ENCODE data around the gene IQCN. TPM values are rescaled to one million over a fixed set of nuclear protein-coding genes. Genes with fewer than 3 reads are reported as not detected.

The IQCN gene
- total and polyA plus RNA-seq, 2 experiments from 2014 or later = 0.35 TPM; not detected in 1

DNA sequence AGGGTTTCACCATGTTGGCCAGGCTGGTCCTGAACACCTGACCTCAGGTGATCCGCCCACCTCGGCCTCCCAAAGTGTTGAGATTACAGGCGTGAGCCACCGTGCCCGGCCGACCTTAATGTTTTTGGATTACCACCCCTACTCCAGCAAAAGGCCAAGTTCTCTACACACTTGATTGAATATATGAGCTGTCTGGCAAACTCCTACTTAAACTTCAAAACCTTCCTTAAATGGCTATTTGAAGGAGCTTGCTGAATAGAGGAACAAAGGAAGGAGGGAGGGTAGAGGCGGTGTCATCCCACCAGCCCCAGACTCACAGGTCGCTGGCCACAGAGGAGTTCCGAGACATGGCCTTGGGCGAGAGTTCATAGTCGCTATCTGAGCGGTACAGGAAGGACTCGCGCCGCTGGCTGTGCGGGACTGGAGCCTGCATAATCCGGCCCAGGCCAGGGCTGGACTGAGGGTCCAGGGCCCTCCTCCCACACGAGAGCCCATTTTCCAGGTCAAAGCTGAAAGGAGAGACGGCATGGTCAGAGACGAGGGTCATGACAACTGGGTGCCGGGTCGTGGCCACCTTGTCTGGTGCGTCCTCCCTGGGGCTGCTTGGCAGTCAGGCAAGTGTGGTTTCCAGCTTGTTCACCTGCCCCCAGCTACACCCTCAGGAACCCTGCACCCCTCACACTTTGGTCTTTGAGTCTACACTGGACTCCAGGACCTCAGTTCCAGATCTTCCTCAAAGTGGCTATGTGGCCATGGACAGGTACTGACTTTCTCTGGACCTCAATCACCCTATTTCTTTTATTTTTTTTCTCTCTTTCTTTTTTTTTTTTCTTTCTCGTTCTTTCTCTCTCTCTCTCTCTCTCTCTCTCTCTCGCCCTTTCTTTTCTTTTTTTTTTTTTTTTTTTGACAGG is 52.2 kb downstream of the IQCN start:
- Histone ChIP-seq H3K4me2 (no peak overlapping the region), H3K4me3 (no peak overlapping the region), H3K9me2 (ENCODE audit: insufficient read depth) (no peaks in the 10 kb centered on the region), H2AFZ (no peak overlapping the region), H3K79me2 (replicated peaks; ENCODE audit: insufficient read depth) (no peaks in the 10 kb centered on the region), H3K4me1 (ENCODE audit: insufficient read depth) (peaks cover 15% of the 10 kb centered on the region; the same call in 1 of the 2 replicates), H3F3A (replicated peaks; ENCODE audit: low read depth) (peaks cover 23% of the 10 kb centered on the region; the same call in 1 of the 2 replicates), H3K27ac (ENCODE audit: low read depth) (no peak overlapping the region), H4K20me1 (replicated peaks; ENCODE audit: insufficient read depth) (no peaks in the 10 kb centered on the region), H3K36me3 (ENCODE audit: insufficient read depth) (no peaks in the 10 kb centered on the region), H3K27me3 (ENCODE audit: insufficient read depth) (peaks cover 23% of the 10 kb centered on the region)
- Mint-ChIP-seq H3K4me3 (peak overlapping the region; percentile 12; the same call in 1 of the 3 replicates), H3K27ac (no peak overlapping the region), H3K36me3 (ENCODE audit: low read depth) (no peaks in the 10 kb centered on the region), H3K4me1 (peaks cover 28% of the 10 kb centered on the region), H3K9me3 (peaks cover 3% of the 10 kb centered on the region; the same call in 1 of the 3 replicates), H3K27me3 (ENCODE audit: insufficient read depth, low read depth, poor library complexity) (peaks cover 37% of the 10 kb centered on the region)
- no peak for TF ChIP-seq EZH2 (IDR thresholded peaks at IDR 0.05; ENCODE audit: low read depth, unreplicated experiment)
- DNase-seq (ENCODE audit: low spot score) (no peak), ATAC-seq (no peak)

DNA sequence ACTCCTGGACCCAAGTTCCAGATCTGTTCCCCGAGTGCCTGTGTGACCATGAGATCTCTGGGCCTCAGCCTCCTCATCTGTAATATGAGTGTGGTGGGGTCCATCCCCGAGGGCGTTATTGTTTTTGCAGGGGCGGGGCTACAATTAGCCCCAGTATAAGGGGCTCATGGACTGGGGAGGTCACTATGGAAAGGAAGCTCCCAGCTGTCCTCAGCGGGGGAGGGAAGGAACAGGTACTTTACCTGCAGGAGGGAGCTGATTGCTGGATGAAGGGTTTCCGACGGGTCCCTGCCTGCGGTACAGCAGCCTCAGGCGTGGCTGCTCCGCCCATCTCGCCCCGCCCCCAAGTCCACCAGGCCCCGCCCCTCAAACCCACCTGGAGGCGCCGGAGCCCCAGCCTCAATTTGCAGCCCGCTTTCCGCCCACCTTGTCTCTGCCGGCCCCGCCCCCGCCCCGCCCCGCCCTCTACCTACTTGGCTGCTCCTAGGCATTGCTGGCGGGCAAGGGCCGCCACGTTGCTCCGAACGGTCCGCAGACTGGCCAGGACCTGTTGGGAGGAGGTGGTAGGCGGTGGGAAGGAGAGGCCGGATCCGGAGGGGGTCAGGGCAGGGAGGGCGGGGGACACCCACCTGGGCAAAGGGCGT is 53.5 kb downstream of the IQCN start:
- H3K27me3 ChIP-seq (ENCODE audit: insufficient read depth) = peaks cover 10% of the 10 kb centered on the region

DNA sequence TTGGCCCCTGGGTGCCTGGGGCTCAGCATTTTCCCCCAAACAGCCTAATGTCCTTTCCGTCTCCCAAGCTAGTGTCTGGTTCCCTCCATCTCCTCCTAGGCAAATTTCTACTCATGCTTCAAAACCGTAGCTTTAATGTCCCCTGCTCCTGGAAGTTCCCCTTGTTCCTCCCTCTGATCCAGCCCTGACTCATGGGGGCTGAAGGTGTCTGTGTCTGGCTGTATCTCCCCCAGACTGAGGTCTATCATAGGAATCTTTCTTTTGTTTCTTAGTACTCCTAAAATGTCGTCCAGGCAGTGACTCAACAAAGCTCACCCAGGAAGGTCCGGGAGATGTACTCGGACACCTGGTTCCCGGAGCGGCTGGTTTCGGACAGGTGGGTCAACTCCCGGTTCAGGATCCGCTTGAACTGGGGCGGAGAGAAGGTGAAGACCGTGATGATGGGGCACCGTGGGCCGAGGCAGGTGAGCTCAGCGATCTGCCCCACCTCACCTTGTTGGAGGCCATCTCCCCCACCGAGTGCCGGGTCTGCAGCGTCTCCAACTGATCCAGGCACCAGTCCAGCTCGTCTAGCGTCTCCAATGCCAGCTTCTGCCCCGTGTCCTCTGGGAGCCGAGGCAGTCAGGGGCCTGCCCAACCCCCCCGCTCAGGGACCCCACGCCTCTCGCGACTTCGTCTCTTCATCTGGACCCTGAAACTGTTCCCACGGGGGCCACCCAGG is 54.2 kb downstream of the IQCN start:
- H2AFZ ChIP-seq = peak overlapping the region; percentile 92; the same call in 1 of the 2 replicates
- TF ChIP-seq CREB1 (CRISPR knock-in tag; IDR thresholded peaks at IDR 0.05; ENCODE audit: low read depth) = no peak
- no peak for TF ChIP-seq POLR2AphosphoS5 (IDR thresholded peaks at IDR 0.05; ENCODE audit: low read depth)
- TF ChIP-seq ZNF114 (CRISPR knock-in tag; IDR thresholded peaks at IDR 0.05) = no peak
- TF ChIP-seq STAT1 (IDR thresholded peaks at IDR 0.05; ENCODE audit: unreplicated experiment) = no peak
- TF ChIP-seq EZH2 (IDR thresholded peaks at IDR 0.05; ENCODE audit: low read depth, unreplicated experiment) = no peak
- no peak for TF ChIP-seq ZNF331 (CRISPR knock-in tag; IDR thresholded peaks at IDR 0.05; ENCODE audit: low read depth)
- TF ChIP-seq, protein P1, sequence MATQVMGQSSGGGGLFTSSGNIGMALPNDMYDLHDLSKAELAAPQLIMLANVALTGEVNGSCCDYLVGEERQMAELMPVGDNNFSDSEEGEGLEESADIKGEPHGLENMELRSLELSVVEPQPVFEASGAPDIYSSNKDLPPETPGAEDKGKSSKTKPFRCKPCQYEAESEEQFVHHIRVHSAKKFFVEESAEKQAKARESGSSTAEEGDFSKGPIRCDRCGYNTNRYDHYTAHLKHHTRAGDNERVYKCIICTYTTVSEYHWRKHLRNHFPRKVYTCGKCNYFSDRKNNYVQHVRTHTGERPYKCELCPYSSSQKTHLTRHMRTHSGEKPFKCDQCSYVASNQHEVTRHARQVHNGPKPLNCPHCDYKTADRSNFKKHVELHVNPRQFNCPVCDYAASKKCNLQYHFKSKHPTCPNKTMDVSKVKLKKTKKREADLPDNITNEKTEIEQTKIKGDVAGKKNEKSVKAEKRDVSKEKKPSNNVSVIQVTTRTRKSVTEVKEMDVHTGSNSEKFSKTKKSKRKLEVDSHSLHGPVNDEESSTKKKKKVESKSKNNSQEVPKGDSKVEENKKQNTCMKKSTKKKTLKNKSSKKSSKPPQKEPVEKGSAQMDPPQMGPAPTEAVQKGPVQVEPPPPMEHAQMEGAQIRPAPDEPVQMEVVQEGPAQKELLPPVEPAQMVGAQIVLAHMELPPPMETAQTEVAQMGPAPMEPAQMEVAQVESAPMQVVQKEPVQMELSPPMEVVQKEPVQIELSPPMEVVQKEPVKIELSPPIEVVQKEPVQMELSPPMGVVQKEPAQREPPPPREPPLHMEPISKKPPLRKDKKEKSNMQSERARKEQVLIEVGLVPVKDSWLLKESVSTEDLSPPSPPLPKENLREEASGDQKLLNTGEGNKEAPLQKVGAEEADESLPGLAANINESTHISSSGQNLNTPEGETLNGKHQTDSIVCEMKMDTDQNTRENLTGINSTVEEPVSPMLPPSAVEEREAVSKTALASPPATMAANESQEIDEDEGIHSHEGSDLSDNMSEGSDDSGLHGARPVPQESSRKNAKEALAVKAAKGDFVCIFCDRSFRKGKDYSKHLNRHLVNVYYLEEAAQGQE (IDR thresholded peaks at IDR 0.05; ENCODE audit: unreplicated experiment) = no peak
- no peak for TF ChIP-seq JUNB (IDR thresholded peaks at IDR 0.05; ENCODE audit: unreplicated experiment)
- no peak for TF ChIP-seq NANOG (IDR thresholded peaks at IDR 0.05; ENCODE audit: borderline replicate concordance)
- no peak for TF ChIP-seq EZH2phosphoT487 (IDR thresholded peaks at IDR 0.05; ENCODE audit: unreplicated experiment)

More for the DNA sequence above, 53.5 kb downstream of the IQCN start:
- Histone ChIP-seq H4K20me1 (replicated peaks; ENCODE audit: insufficient read depth) (no peaks in the 10 kb centered on the region), H3K4me1 (ENCODE audit: insufficient read depth) (peaks cover 13% of the 10 kb centered on the region; the same call in 1 of the 2 replicates), H2AFZ (peak overlapping the region; percentile 92; the same call in 1 of the 2 replicates), H3K9me2 (ENCODE audit: insufficient read depth) (no peaks in the 10 kb centered on the region), H3K27ac (ENCODE audit: low read depth) (no peak overlapping the region), H3F3A (replicated peaks; ENCODE audit: low read depth) (peaks cover 18% of the 10 kb centered on the region; the same call in 1 of the 2 replicates), H3K4me2 (peak overlapping the region; percentile 81), H3K36me3 (ENCODE audit: insufficient read depth) (no peaks in the 10 kb centered on the region), H3K4me3 (peak overlapping the region; percentile 50), H3K79me2 (replicated peaks; ENCODE audit: insufficient read depth) (no peaks in the 10 kb centered on the region)
- Mint-ChIP-seq H3K4me1 (peaks cover 25% of the 10 kb centered on the region), H3K27me3 (ENCODE audit: insufficient read depth, low read depth, poor library complexity) (peaks cover 29% of the 10 kb centered on the region), H3K36me3 (ENCODE audit: low read depth) (no peaks in the 10 kb centered on the region), H3K27ac (no peak overlapping the region), H3K4me3 (peak overlapping the region; percentile 60), H3K9me3 (peaks cover 3% of the 10 kb centered on the region; the same call in 1 of the 3 replicates)
- no peak for TF ChIP-seq CREB1 (CRISPR knock-in tag; IDR thresholded peaks at IDR 0.05; ENCODE audit: low read depth)
- peak; percentile 85 for TF ChIP-seq POLR2AphosphoS5 (IDR thresholded peaks at IDR 0.05; ENCODE audit: low read depth)
- no peak for TF ChIP-seq EZH2phosphoT487 (IDR thresholded peaks at IDR 0.05; ENCODE audit: unreplicated experiment)
- no peak for TF ChIP-seq STAT1 (IDR thresholded peaks at IDR 0.05; ENCODE audit: unreplicated experiment)
- peak; percentile 95 for DNase-seq (ENCODE audit: low spot score)
- ATAC-seq = peak; percentile 18

More for the DNA sequence above, 54.2 kb downstream of the IQCN start:
- peaks cover 19% of the 10 kb centered on the region for H3K4me1 Mint-ChIP-seq
- Histone ChIP-seq H3K9me2 (ENCODE audit: insufficient read depth) (no peaks in the 10 kb centered on the region), H3K79me2 (replicated peaks; ENCODE audit: insufficient read depth) (no peaks in the 10 kb centered on the region), H3F3A (replicated peaks; ENCODE audit: low read depth) (peaks cover 16% of the 10 kb centered on the region; the same call in 1 of the 2 replicates), H3K36me3 (ENCODE audit: insufficient read depth) (no peaks in the 10 kb centered on the region), H3K4me3 (peak overlapping the region; percentile 50), H3K27me3 (ENCODE audit: insufficient read depth) (peaks cover 3% of the 10 kb centered on the region), H3K4me2 (peak overlapping the region; percentile 81), H3K27ac (ENCODE audit: low read depth) (no peak overlapping the region), H3K4me1 (ENCODE audit: insufficient read depth) (peaks cover 7% of the 10 kb centered on the region; the same call in 1 of the 2 replicates), H4K20me1 (replicated peaks; ENCODE audit: insufficient read depth) (no peaks in the 10 kb centered on the region)
- peak overlapping the region; percentile 52 for H3K4me3 Mint-ChIP-seq
- H3K27ac Mint-ChIP-seq = no peak overlapping the region
- peaks cover 3% of the 10 kb centered on the region; the same call in 1 of the 3 replicates for H3K9me3 Mint-ChIP-seq
- H3K27me3 Mint-ChIP-seq (ENCODE audit: insufficient read depth, low read depth, poor library complexity) = peaks cover 22% of the 10 kb centered on the region
- H3K36me3 Mint-ChIP-seq (ENCODE audit: low read depth) = no peaks in the 10 kb centered on the region
- ATAC-seq = no peak
- DNase-seq (ENCODE audit: low spot score) = no peak
